ENCODE results near the gene FXR2. TPM values are rescaled to one million over a fixed set of nuclear protein-coding genes. Genes with fewer than 3 reads are reported as not detected.

The FXR2 gene
- total and polyA plus RNA-seq, 10 of the 15 experiments (the other 5 are each of a cell fraction or from before 2014, with no cell fraction given) = 1.6 to 33.3 (median 22.0) TPM

- H3K79me2 ChIP-seq (ENCODE audit: control insufficient read depth, insufficient read depth, low read length) = peaks cover 2% of the 10 kb centered on the region
- ATAC-seq = peak; percentile 98
- peak within 1 kb of the TSS; percentile 69 for H3K27ac ChIP-seq (ENCODE audit: control insufficient read depth, insufficient read depth)
- ChIA-PET RAD21 (ENCODE audit: unreplicated experiment) (interaction anchor here (0.6 to 3.0 kb wide), 10 partner anchors 11 to 661 kb away, joined by 3 to 21 read pairs (median 4); partner anchors contain the start of genes CD68, CYB5D1, FXR2 and NAA38), CTCF (interaction anchor here (0.6 to 2.6 kb wide), 7 partner anchors 13 to 271 kb away, joined by 3 to 38 read pairs (median 3); partner anchors contain the start of genes FXR2, TP53 and WRAP53), POLR2A (interaction anchor here (0.5 to 2.7 kb wide), 13 partner anchors 8 to 291 kb away, joined by 3 to 33 read pairs (median 6); partner anchors contain the start of genes ACAP1, FXR2, MPDU1 and TP53), SMC1A (ENCODE audit: uncharacterized antibody, unreplicated experiment) (interaction anchor here (0.7 to 2.3 kb wide), 9 partner anchors 9 to 223 kb away, joined by 3 to 19 read pairs (median 3); partner anchors contain the start of genes FXR2, SOX15, TMEM256 and TP53)
- peak within 1 kb of the TSS; percentile 81 for H3K4me2 ChIP-seq (ENCODE audit: control insufficient read depth, insufficient read depth)
- 1% methylated on average over 45 of the region's 54 CpGs for whole genome bisulfite sequencing (ENCODE audit: insufficient coverage, insufficient replicate concordance, low lambda C conversion rate, missing lambda C conversion rate)
- H2AFZ ChIP-seq (ENCODE audit: control insufficient read depth, low read depth, low read length) = peak within 1 kb of the TSS; percentile 77
- peak within 1 kb of the TSS; percentile 100 for H3K4me3 ChIP-seq
- no peaks in the 10 kb centered on the region for H3K36me3 ChIP-seq (ENCODE audit: control insufficient read depth in 2 of 2, insufficient read depth in 2 of 2, low read length in 1 of 2)
- H3K4me1 ChIP-seq (ENCODE audit: control insufficient read depth, insufficient read depth, low read length) = peaks cover 3% of the 10 kb centered on the region
- peak within 1 kb of the TSS; percentile 95 for H3K9ac ChIP-seq (ENCODE audit: control insufficient read depth, insufficient read depth, low read length)
- no peaks in the 10 kb centered on the region for H3K27me3 ChIP-seq (replicated peaks in 1 of 2; ENCODE audit: control insufficient read depth in 2 of 2, insufficient read depth in 2 of 2, low read length in 1 of 2)
- peak; percentile 97 for FAIRE-seq
- H4K20me1 ChIP-seq (ENCODE audit: control insufficient read depth, insufficient read depth) = no peaks in the 10 kb centered on the region
- peak; percentile 67 for DNase-seq (ENCODE audit: low read depth, low spot score)
- intact Hi-C loops (cut with micrococcal nuclease; ENCODE audit: unreplicated experiment) (no loop called here), in situ Hi-C loops (cut with MboI) (no loop called here)
- BruUV-seq (replicated peaks) = no TSS peak
- H3K9me3 ChIP-seq (replicated peaks; ENCODE audit: control insufficient read depth, insufficient read depth, low read length) = no peaks in the 10 kb centered on the region
- TF ChIP-seq EP300 (IDR thresholded peaks at IDR 0.05; ENCODE audit: borderline replicate concordance in 1 of 2, control insufficient read depth in 1 of 2, low read depth in 2 of 2, low read length in 2 of 2) (no peak), RFX5 (IDR thresholded peaks at IDR 0.05; ENCODE audit: low read depth, low read length) (no peak), TCF3 (IDR thresholded peaks at IDR 0.05; ENCODE audit: borderline replicate concordance, insufficient read depth, low read depth, low read length) (peak; percentile 91), TAF1 (IDR thresholded peaks at IDR 0.05; ENCODE audit: borderline replicate concordance, low read depth, low read length) (peak; percentile 32; the same call in 1 of the 2 replicates), BHLHE40 (IDR thresholded peaks at IDR 0.05; ENCODE audit: borderline replicate concordance in 1 of 2, low read depth in 2 of 2, low read length in 1 of 2) (peak; percentile 61 to 67; a peak in 3 of 4 replicates), SREBF2 (IDR thresholded peaks at IDR 0.05; ENCODE audit: low read length) (no peak), NR2C1 (IDR thresholded peaks at IDR 0.05) (peak; percentile 20; the same call in 1 of the 2 replicates), LARP7 (IDR thresholded peaks at IDR 0.05) (no peak), CHD4 (IDR thresholded peaks at IDR 0.05) (no peak), NFYB (IDR thresholded peaks at IDR 0.05; ENCODE audit: insufficient read depth, low read depth, low read length) (peak; percentile 57; the same call in 1 of the 2 replicates), YY1 (IDR thresholded peaks at IDR 0.05; ENCODE audit: low read depth, low read length) (no peak), ATF7 (IDR thresholded peaks at IDR 0.05; ENCODE audit: low read depth) (peak; percentile 80), MYB (IDR thresholded peaks at IDR 0.05; ENCODE audit: borderline replicate concordance, low read depth, low read length) (no peak), SMAD5 (IDR thresholded peaks at IDR 0.05; ENCODE audit: low read depth) (0 out of 2 replicates have a peak, but pooled peaks have one; percentile 31), IKZF2 (IDR thresholded peaks at IDR 0.05) (peak; percentile 34 to 41; a peak in 3 of 4 replicates), POLR2AphosphoS2 (IDR thresholded peaks at IDR 0.05; ENCODE audit: low read depth, low read length) (no peak), MTA2 (IDR thresholded peaks at IDR 0.05; ENCODE audit: low read depth) (peak; percentile 57; the same call in 1 of the 2 replicates), POLR2A (IDR thresholded peaks at IDR 0.05; ENCODE audit: low read depth, low read length) (peak; percentile 88), MYC (IDR thresholded peaks at IDR 0.05; ENCODE audit: insufficient read depth, insufficient read length, insufficient replicate concordance, low read length, severe bottlenecking) (no peak)
- TF ChIP-seq, protein P1, sequence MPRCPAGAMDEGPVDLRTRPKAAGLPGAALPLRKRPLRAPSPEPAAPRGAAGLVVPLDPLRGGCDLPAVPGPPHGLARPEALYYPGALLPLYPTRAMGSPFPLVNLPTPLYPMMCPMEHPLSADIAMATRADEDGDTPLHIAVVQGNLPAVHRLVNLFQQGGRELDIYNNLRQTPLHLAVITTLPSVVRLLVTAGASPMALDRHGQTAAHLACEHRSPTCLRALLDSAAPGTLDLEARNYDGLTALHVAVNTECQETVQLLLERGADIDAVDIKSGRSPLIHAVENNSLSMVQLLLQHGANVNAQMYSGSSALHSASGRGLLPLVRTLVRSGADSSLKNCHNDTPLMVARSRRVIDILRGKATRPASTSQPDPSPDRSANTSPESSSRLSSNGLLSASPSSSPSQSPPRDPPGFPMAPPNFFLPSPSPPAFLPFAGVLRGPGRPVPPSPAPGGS (IDR thresholded peaks at IDR 0.05; ENCODE audit: borderline replicate concordance, insufficient read depth, low read depth, low read length, poor library complexity, severe bottlenecking) = no peak
These were observed 12.8 kb upstream of the FXR2 start, which contains the start of gene SAT2 for GRCh38 chr17:7627250-7628121. TSS of gene SAT2 (minus strand) at chr17:7627821. CDS start at chr17:7627635, 186 bp downstream.
